BLaER1 treated with 17β-estradiol and CSF1 and Interleukin-3, amounts not matched to agents 10 nM and 100 nM (cell line): ENCODE data around the gene ISOC2.

Experiments used
- H3K27ac ChIP-seq, 11 experiments: shearing (Covaris generic); formaldehyde crosslinking; 2 replicates each; pipeline ENCODE4 v1.8.1; 2022
- H3K27me3 ChIP-seq, 11 experiments: shearing (Covaris generic); formaldehyde crosslinking; 2 replicates each; pipeline ENCODE4 v1.8.1; 2022
- H3K36me3 ChIP-seq, 11 experiments: shearing (Covaris generic); formaldehyde crosslinking; 2 replicates each; pipeline ENCODE4 v1.8.1; 2022
- H3K4me1 ChIP-seq, 10 experiments: shearing (Covaris generic); formaldehyde crosslinking; 2 replicates each; pipeline ENCODE4 v1.8.1; 2022
- H3K4me2 ChIP-seq, 11 experiments: shearing (Covaris generic); formaldehyde crosslinking; 2 replicates each; pipeline ENCODE4 v1.8.1; 2022
- H3K4me3 ChIP-seq, 10 experiments: shearing (Covaris generic); formaldehyde crosslinking; 2 replicates each; pipeline ENCODE4 v1.8.1; 2022
- H3K9ac ChIP-seq, 11 experiments: shearing (Covaris generic); formaldehyde crosslinking; 2 replicates each; pipeline ENCODE4 v1.8.1; 2022
- H3K9me3 ChIP-seq, 11 experiments: shearing (Covaris generic); formaldehyde crosslinking; replicated peaks in 1 of 11; 2 replicates each; pipeline ENCODE4 v1.8.1; 2022
- H4K20me1 ChIP-seq, 11 experiments: shearing (Covaris generic); formaldehyde crosslinking; 2 replicates each; pipeline ENCODE4 v1.8.1; 2022
- Cebpa-rat ChIP-seq, 11 experiments: shearing (Covaris generic); IDR thresholded peaks; 2 replicates each; pipeline ENCODE4 v1.8.1; 2022

ISOC2 gene

GRCh38 chr19:55482156-55482961 lies 20.9 kb upstream of the ISOC2 start:
- Histone ChIP-seq H4K20me1 (peaks cover 0 to 56% (median 13%) of the 10 kb centered on the region in 11 experiments; a peak in 14 of 22 replicates), H3K9ac (no peak overlapping the region), H3K4me1 (peaks cover 58 to 67% (median 63%) of the 10 kb centered on the region in 10 experiments), H3K4me3 (no peak overlapping the region), H3K27me3 (no peaks in the 10 kb centered on the region), H3K27ac (no peak overlapping the region), H3K9me3 (no peaks in the 10 kb centered on the region), H3K36me3 (peaks cover 4 to 32% (median 12%) of the 10 kb centered on the region in 11 experiments; a peak in 15 of 22 replicates), H3K4me2 (no peak overlapping the region)
- no peak for TF ChIP-seq Cebpa-rat (IDR thresholded peaks at IDR 0.05)

- Histone ChIP-seq H3K4me1 (peaks cover 52 to 62% (median 59%) of the 10 kb centered on the region in 10 experiments), H3K4me2 (no peak overlapping the region), H3K27me3 (no peaks in the 10 kb centered on the region), H3K36me3 (peaks cover 4 to 32% (median 12%) of the 10 kb centered on the region in 11 experiments; a peak in 15 of 22 replicates), H3K9ac (no peak overlapping the region), H3K27ac (no peak overlapping the region), H3K4me3 (no peak overlapping the region), H3K9me3 (no peaks in the 10 kb centered on the region), H4K20me1 (peaks cover 0 to 52% (median 13%) of the 10 kb centered on the region in 11 experiments; a peak in 14 of 22 replicates)
- TF ChIP-seq Cebpa-rat (IDR thresholded peaks at IDR 0.05), result no peak
Observed at GRCh38 chr19:55481794-55482155, 20.3 kb upstream of the ISOC2 start.

- Histone ChIP-seq H3K36me3 (peaks cover 4 to 32% (median 12%) of the 10 kb centered on the region in 11 experiments; a peak in 15 of 22 replicates), H3K4me3 (no peak overlapping the region), H3K4me1 (peaks cover 47 to 57% (median 54%) of the 10 kb centered on the region in 10 experiments), H3K9me3 (no peaks in the 10 kb centered on the region), H4K20me1 (peaks cover 0 to 50% (median 13%) of the 10 kb centered on the region in 11 experiments; a peak in 13 of 22 replicates), H3K27ac (no peak overlapping the region), H3K9ac (no peak overlapping the region), H3K4me2 (no peak overlapping the region), H3K27me3 (no peaks in the 10 kb centered on the region)
- no peak for TF ChIP-seq Cebpa-rat (IDR thresholded peaks at IDR 0.05)
Observed at GRCh38 chr19:55481148-55481793, 19.8 kb upstream of the ISOC2 start.

GRCh38 chr19:55479451-55480230 lies 18.2 kb upstream of the ISOC2 start:
- H3K4me1 ChIP-seq, result peaks cover 44 to 60% (median 55%) of the 10 kb centered on the region in 10 experiments
- no peak overlapping the region for H3K27ac ChIP-seq
- peak overlapping the region in 10 of 11 experiments; percentile 7 to 92 (median 32); a peak in 14 of 22 replicates for H3K4me2 ChIP-seq
- H3K36me3 ChIP-seq, result peaks cover 4 to 32% (median 12%) of the 10 kb centered on the region in 11 experiments; a peak in 15 of 22 replicates
- no peak overlapping the region for H3K4me3 ChIP-seq
- H3K9me3 ChIP-seq, result no peaks in the 10 kb centered on the region
- no peaks in the 10 kb centered on the region for H3K27me3 ChIP-seq
- peak overlapping the region in 7 of 11 experiments; percentile 13 to 80 (median 36); a peak in 10 of 22 replicates for H3K9ac ChIP-seq
- TF ChIP-seq Cebpa-rat (IDR thresholded peaks at IDR 0.05), result no peak
- peaks cover 0 to 46% (median 13%) of the 10 kb centered on the region in 11 experiments; a peak in 13 of 22 replicates for H4K20me1 ChIP-seq

GRCh38 chr19:55479045-55479444 lies 17.6 kb upstream of the ISOC2 start:
- peak overlapping the region in 4 of 11 experiments; percentile 13 to 80 (median 33); a peak in 2 of 22 replicates for H3K9ac ChIP-seq
- peaks cover 38 to 56% (median 50%) of the 10 kb centered on the region in 10 experiments for H3K4me1 ChIP-seq
- H3K9me3 ChIP-seq, result no peaks in the 10 kb centered on the region
- no peak for TF ChIP-seq Cebpa-rat (IDR thresholded peaks at IDR 0.05)
- H3K4me2 ChIP-seq, result peak overlapping the region in 10 of 11 experiments; percentile 7 to 92 (median 35); a peak in 15 of 22 replicates
- H3K27ac ChIP-seq, result no peak overlapping the region
- H3K36me3 ChIP-seq, result peaks cover 4 to 32% (median 12%) of the 10 kb centered on the region in 11 experiments; a peak in 15 of 22 replicates
- no peaks in the 10 kb centered on the region for H3K27me3 ChIP-seq
- peaks cover 0 to 41% (median 13%) of the 10 kb centered on the region in 11 experiments; a peak in 13 of 22 replicates for H4K20me1 ChIP-seq
- H3K4me3 ChIP-seq, result no peak overlapping the region

- no peak for TF ChIP-seq Cebpa-rat (IDR thresholded peaks at IDR 0.05)
Observed at GRCh38 chr19:55478364-55478763, 16.9 kb upstream of the ISOC2 start.

GRCh38 chr19:55477905-55478304 lies 16.5 kb upstream of the ISOC2 start:
- H3K27me3 ChIP-seq, result no peaks in the 10 kb centered on the region
- H4K20me1 ChIP-seq, result peaks cover 0 to 31% (median 13%) of the 10 kb centered on the region in 11 experiments; a peak in 13 of 22 replicates
- no peaks in the 10 kb centered on the region for H3K9me3 ChIP-seq
- H3K36me3 ChIP-seq, result peaks cover under 1 to 21% (median 5%) of the 10 kb centered on the region in 11 experiments; a peak in 14 of 22 replicates
- peak overlapping the region; percentile 86 to 92 (median 89) for H3K4me2 ChIP-seq
- peak overlapping the region; percentile 63 to 71 (median 66) for H3K4me3 ChIP-seq
- peak overlapping the region in 8 of 11 experiments; percentile 52 to 84 (median 61); a peak in 9 of 22 replicates for H3K27ac ChIP-seq
- peaks cover 27 to 48% (median 41%) of the 10 kb centered on the region in 10 experiments for H3K4me1 ChIP-seq
- no peak for TF ChIP-seq Cebpa-rat (IDR thresholded peaks at IDR 0.05)
- peak overlapping the region; percentile 67 to 83 (median 77) for H3K9ac ChIP-seq

More at GRCh38 chr19:55478364-55478763, 16.9 kb upstream of the ISOC2 start:
- Histone ChIP-seq H4K20me1 (peaks cover 0 to 35% (median 13%) of the 10 kb centered on the region in 11 experiments; a peak in 13 of 22 replicates), H3K4me2 (peak overlapping the region; percentile 86 to 92 (median 89)), H3K27me3 (no peaks in the 10 kb centered on the region), H3K4me1 (peaks cover 31 to 49% (median 44%) of the 10 kb centered on the region in 10 experiments), H3K4me3 (peak overlapping the region in 5 of 10 experiments; percentile 5 to 71 (median 66); a peak in 3 of 20 replicates), H3K9me3 (no peaks in the 10 kb centered on the region), H3K27ac (no peak overlapping the region), H3K36me3 (peaks cover 4 to 26% (median 10%) of the 10 kb centered on the region in 11 experiments; a peak in 15 of 22 replicates), H3K9ac (peak overlapping the region in 10 of 11 experiments; percentile 11 to 83 (median 78); a peak in 16 of 22 replicates)
